ENCODE measurements around the gene LTBP2. TPM values are rescaled to one million over a fixed set of nuclear protein-coding genes. Genes with fewer than 3 reads are reported as not detected.

The LTBP2 gene
- total RNA-seq, 1 experiment from 2014 or later, result 1.5 TPM

DNA sequence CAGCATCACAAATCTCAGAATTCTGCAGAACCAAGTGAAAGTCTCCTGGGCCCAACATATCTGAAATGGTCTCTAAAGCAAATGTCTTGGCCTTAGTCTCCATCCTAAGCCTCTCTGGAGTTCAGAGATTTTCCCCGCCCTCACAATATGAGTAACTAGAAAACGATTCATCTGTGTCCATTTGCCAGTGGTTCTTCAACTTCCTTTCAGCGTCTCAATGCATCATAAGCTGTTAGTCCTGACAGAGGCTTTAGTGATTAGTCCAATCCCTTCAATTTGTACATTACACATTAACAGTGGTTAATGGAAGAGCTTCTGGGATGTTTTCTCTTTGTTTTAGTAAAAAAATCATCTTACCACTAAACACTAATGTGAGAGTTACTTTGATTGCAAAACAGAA is 136.4 kb downstream of the LTBP2 start:
- BruUV-seq (replicated peaks), result no TSS peak
- Histone ChIP-seq H3K36me3 (ENCODE audit: control insufficient read depth in 1 of 2, insufficient read depth in 2 of 2, low read length in 2 of 2) (peaks cover 0 to 2% of the 10 kb centered on the region in 2 experiments; a peak in 2 of 4 replicates), H3K4me2 (ENCODE audit: low read length) (no peak overlapping the region), H3K4me1 (ENCODE audit: control insufficient read depth in 1 of 2, insufficient read depth in 2 of 2, low read length in 2 of 2) (no peaks in the 10 kb centered on the region), H3K79me2 (ENCODE audit: insufficient read depth, low read length) (no peaks in the 10 kb centered on the region), H3K9me2 (ENCODE audit: insufficient read depth) (no peaks in the 10 kb centered on the region), H4K20me1 (ENCODE audit: insufficient read depth) (no peaks in the 10 kb centered on the region), H3K4me3 (replicated peaks in 1 of 2; ENCODE audit: low read depth in 1 of 2, low read length in 2 of 2) (no peak overlapping the region), H3K9ac (ENCODE audit: low read length) (no peak overlapping the region), H3K27ac (ENCODE audit: low read depth, low read length) (no peak overlapping the region), H2AFZ (ENCODE audit: low read depth, low read length, poor library complexity, severe bottlenecking) (no peak overlapping the region), H3K27me3 (ENCODE audit: insufficient read depth, low read length) (no peaks in the 10 kb centered on the region), H3K9me3 (ENCODE audit: control insufficient read depth in 1 of 2, insufficient read depth in 1 of 2, low read depth in 1 of 2, low read length in 2 of 2) (no peaks in the 10 kb centered on the region)
- no peak for TF ChIP-seq CBX3 (IDR thresholded peaks at IDR 0.05; ENCODE audit: low read depth)
- TF ChIP-seq ELF1 (IDR thresholded peaks at IDR 0.05; ENCODE audit: borderline replicate concordance, low read depth), result no peak
- no peak for TF ChIP-seq POLR2AphosphoS5 (IDR thresholded peaks at IDR 0.05; ENCODE audit: low read depth, low read length)
- no peak for TF ChIP-seq RAD21 (IDR thresholded peaks at IDR 0.05; ENCODE audit: low read depth)
- TF ChIP-seq, protein P1, sequence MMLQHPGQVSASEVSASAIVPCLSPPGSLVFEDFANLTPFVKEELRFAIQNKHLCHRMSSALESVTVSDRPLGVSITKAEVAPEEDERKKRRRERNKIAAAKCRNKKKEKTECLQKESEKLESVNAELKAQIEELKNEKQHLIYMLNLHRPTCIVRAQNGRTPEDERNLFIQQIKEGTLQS (IDR thresholded peaks at IDR 0.05), result no peak
- no peak for TF ChIP-seq YY1 (IDR thresholded peaks at IDR 0.05; ENCODE audit: extremely low read depth, insufficient replicate concordance, low read depth, low read length)
- TF ChIP-seq EZH2phosphoT487 (IDR thresholded peaks at IDR 0.05; ENCODE audit: borderline replicate concordance), result no peak
- no peak for TF ChIP-seq ZFX (IDR thresholded peaks at IDR 0.05)
- TF ChIP-seq, protein P2, sequence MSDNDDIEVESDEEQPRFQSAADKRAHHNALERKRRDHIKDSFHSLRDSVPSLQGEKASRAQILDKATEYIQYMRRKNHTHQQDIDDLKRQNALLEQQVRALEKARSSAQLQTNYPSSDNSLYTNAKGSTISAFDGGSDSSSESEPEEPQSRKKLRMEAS (IDR thresholded peaks at IDR 0.05), result no peak
- TF ChIP-seq ZNF274 (IDR thresholded peaks at IDR 0.05; ENCODE audit: low read depth, low read length), result no peak
- TF ChIP-seq SIN3A (IDR thresholded peaks at IDR 0.05; ENCODE audit: low read depth), result no peak
- no peak for TF ChIP-seq POLR2A (IDR thresholded peaks at IDR 0.05; ENCODE audit: borderline replicate concordance, extremely low read depth, insufficient read depth, insufficient read length)
- TF ChIP-seq, protein P3, sequence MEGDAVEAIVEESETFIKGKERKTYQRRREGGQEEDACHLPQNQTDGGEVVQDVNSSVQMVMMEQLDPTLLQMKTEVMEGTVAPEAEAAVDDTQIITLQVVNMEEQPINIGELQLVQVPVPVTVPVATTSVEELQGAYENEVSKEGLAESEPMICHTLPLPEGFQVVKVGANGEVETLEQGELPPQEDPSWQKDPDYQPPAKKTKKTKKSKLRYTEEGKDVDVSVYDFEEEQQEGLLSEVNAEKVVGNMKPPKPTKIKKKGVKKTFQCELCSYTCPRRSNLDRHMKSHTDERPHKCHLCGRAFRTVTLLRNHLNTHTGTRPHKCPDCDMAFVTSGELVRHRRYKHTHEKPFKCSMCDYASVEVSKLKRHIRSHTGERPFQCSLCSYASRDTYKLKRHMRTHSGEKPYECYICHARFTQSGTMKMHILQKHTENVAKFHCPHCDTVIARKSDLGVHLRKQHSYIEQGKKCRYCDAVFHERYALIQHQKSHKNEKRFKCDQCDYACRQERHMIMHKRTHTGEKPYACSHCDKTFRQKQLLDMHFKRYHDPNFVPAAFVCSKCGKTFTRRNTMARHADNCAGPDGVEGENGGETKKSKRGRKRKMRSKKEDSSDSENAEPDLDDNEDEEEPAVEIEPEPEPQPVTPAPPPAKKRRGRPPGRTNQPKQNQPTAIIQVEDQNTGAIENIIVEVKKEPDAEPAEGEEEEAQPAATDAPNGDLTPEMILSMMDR (IDR thresholded peaks at IDR 0.05 in 2 of 3, conservative IDR thresholded peaks at IDR 0.05 in 1 of 3; ENCODE audit: borderline replicate concordance in 1 of 3, insufficient read depth in 1 of 3, low read depth in 2 of 3, low read length in 2 of 3), result no peak
- TF ChIP-seq CEBPB (IDR thresholded peaks at IDR 0.05; ENCODE audit: low read depth), result no peak
- TF ChIP-seq EZH2 (IDR thresholded peaks at IDR 0.05), result no peak
- TF ChIP-seq EGR1 (IDR thresholded peaks at IDR 0.05; ENCODE audit: low read depth), result no peak
- no peak for TF ChIP-seq FOSL1 (IDR thresholded peaks at IDR 0.05; ENCODE audit: low read depth)
- ChIA-PET RAD21 (ENCODE audit: low non-redundant PET in 1 of 2, low total read pairs in 2 of 2, uncharacterized antibody in 2 of 2, unreplicated experiment in 2 of 2) (no interaction called here), CTCF (no interaction called here), POLR2A (no interaction called here)
- no peak for DNase-seq (ENCODE audit: low read depth, low spot score)
- intact Hi-C loops (cut with micrococcal nuclease), result loop anchor here (10.0 kb wide), 2 partner anchors 151 to 271 kb away; no protein-coding TSS in a partner anchor
- ATAC-seq, result no peak
